HG03060 (cell line): ENCODE data around the gene NEUROD4.

ENCODE experiments used
- ATAC-seq: cut with Tn5 transposase; IDR thresholded peaks from one replicate; pipeline ENCODE4 v1.9.1; 2021; ENCODE audit warnings: low read depth, moderate number of reproducible peaks; ENCODE audit not compliant: unreplicated experiment

The NEUROD4 gene

GRCh38 chr12:54997929-54998522, 21.7 kb upstream of the NEUROD4 start:
- ATAC-seq: no peak

- no peak for ATAC-seq
These were observed 20.7 kb upstream of the NEUROD4 start for GRCh38 chr12:54998958-54999510.

GRCh38 chr12:55001198-55001868, 18.4 kb upstream of the NEUROD4 start:
- no peak for ATAC-seq

- no peak for ATAC-seq
These were observed 17.4 kb upstream of the NEUROD4 start for GRCh38 chr12:55002355-55002754.

GRCh38 chr12:55008944-55009585, 10.7 kb upstream of the NEUROD4 start:
- ATAC-seq: no peak

GRCh38 chr12:55017416-55017925, 2.3 kb upstream of the NEUROD4 start:
- ATAC-seq: no peak

GRCh38 chr12:55024575-55024974, 4.8 kb downstream of the NEUROD4 start:
- no peak for ATAC-seq

- no peak for ATAC-seq
These were observed 5.7 kb downstream of the NEUROD4 start for GRCh38 chr12:55025508-55025907.

- ATAC-seq: no peak
These were observed 14.4 kb downstream of the NEUROD4 start for GRCh38 chr12:55034218-55034617.

GRCh38 chr12:55036326-55037115, 16.7 kb downstream of the NEUROD4 start:
- no peak for ATAC-seq

- ATAC-seq: no peak
These were observed 17.7 kb downstream of the NEUROD4 start for GRCh38 chr12:55037351-55037987.

- no peak for ATAC-seq
These were observed 19.9 kb downstream of the NEUROD4 start for GRCh38 chr12:55039395-55040354.

GRCh38 chr12:55041345-55042055, 21.7 kb downstream of the NEUROD4 start:
- no peak for ATAC-seq

GRCh38 chr12:55043542-55043941, 23.8 kb downstream of the NEUROD4 start:
- no peak for ATAC-seq

GRCh38 chr12:55044135-55044534, 24.4 kb downstream of the NEUROD4 start:
- no peak for ATAC-seq

- no peak for ATAC-seq
These were observed 29.9 kb downstream of the NEUROD4 start for GRCh38 chr12:55049676-55050075.

- ATAC-seq: no peak
These were observed 31.6 kb downstream of the NEUROD4 start for GRCh38 chr12:55051197-55051947.

GRCh38 chr12:55057481-55057880, 37.7 kb downstream of the NEUROD4 start:
- ATAC-seq: no peak
